ENCODE results near the gene UBE2E1. TPM values are rescaled to one million over a fixed set of nuclear protein-coding genes. Genes with fewer than 3 reads are reported as not detected.

Gene UBE2E1
- total RNA-seq, 2 donors from 2014 or later = 41.2 to 53.3 TPM

GRCh38 chr3:23861689-23862088 is 55.9 kb downstream of the UBE2E1 start:
- Histone ChIP-seq H3K4me1 (ENCODE audit: control insufficient read depth in 1 of 2, low read depth in 2 of 2) (peaks cover 25 to 45% of the 10 kb centered on the region in 2 donors), H3K4me3 (no peak overlapping the region), H3K36me3 (no peaks in the 10 kb centered on the region), H3K9me3 (no peaks in the 10 kb centered on the region), H3K27ac (no peak overlapping the region), H3K27me3 (replicated peaks; ENCODE audit: insufficient read depth) (no peaks in the 10 kb centered on the region)
- no peak for TF ChIP-seq CTCF (IDR thresholded peaks at IDR 0.05)
- ATAC-seq (ENCODE audit: insufficient number of reproducible peaks, low FRiP score, low read depth) (no peak), DNase-seq (ENCODE audit: low spot score) (no peak)

GRCh38 chr3:23863060-23863459 is 57.3 kb downstream of the UBE2E1 start:
- Histone ChIP-seq H3K4me3 (no peak overlapping the region), H3K36me3 (no peaks in the 10 kb centered on the region), H3K9me3 (no peaks in the 10 kb centered on the region), H3K27me3 (replicated peaks; ENCODE audit: insufficient read depth) (no peaks in the 10 kb centered on the region), H3K27ac (no peak overlapping the region), H3K4me1 (ENCODE audit: control insufficient read depth in 1 of 2, low read depth in 2 of 2) (peaks cover 24 to 32% of the 10 kb centered on the region in 2 donors)
- no peak for TF ChIP-seq CTCF (IDR thresholded peaks at IDR 0.05)
- ATAC-seq (ENCODE audit: insufficient number of reproducible peaks, low FRiP score, low read depth) = no peak
- DNase-seq (ENCODE audit: low spot score) = no peak

- Histone ChIP-seq H3K27ac (no peak overlapping the region), H3K9me3 (no peaks in the 10 kb centered on the region), H3K27me3 (replicated peaks; ENCODE audit: insufficient read depth) (no peaks in the 10 kb centered on the region), H3K36me3 (no peaks in the 10 kb centered on the region), H3K4me3 (no peak overlapping the region), H3K4me1 (ENCODE audit: control insufficient read depth in 1 of 2, low read depth in 2 of 2) (peaks cover 15 to 20% of the 10 kb centered on the region in 2 donors)
- no peak for DNase-seq (ENCODE audit: low spot score)
- no peak for TF ChIP-seq CTCF (IDR thresholded peaks at IDR 0.05)
- ATAC-seq (ENCODE audit: insufficient number of reproducible peaks, low FRiP score, low read depth) = no peak
These were observed 59.2 kb downstream of the UBE2E1 start for GRCh38 chr3:23864931-23865330.

- Histone ChIP-seq H3K27ac (no peak overlapping the region), H3K4me1 (ENCODE audit: control insufficient read depth in 1 of 2, low read depth in 2 of 2) (peaks cover 15 to 20% of the 10 kb centered on the region in 2 donors), H3K9me3 (no peaks in the 10 kb centered on the region), H3K4me3 (no peak overlapping the region), H3K36me3 (no peaks in the 10 kb centered on the region), H3K27me3 (replicated peaks; ENCODE audit: insufficient read depth) (no peaks in the 10 kb centered on the region)
- no peak for DNase-seq (ENCODE audit: low spot score)
- no peak for TF ChIP-seq CTCF (IDR thresholded peaks at IDR 0.05)
- ATAC-seq (ENCODE audit: insufficient number of reproducible peaks, low FRiP score, low read depth) = no peak
These were observed 60.0 kb downstream of the UBE2E1 start for GRCh38 chr3:23865595-23866396.

- peaks cover 15 to 20% of the 10 kb centered on the region in 2 donors for H3K4me1 ChIP-seq (ENCODE audit: control insufficient read depth in 1 of 2, low read depth in 2 of 2)
- ATAC-seq (ENCODE audit: insufficient number of reproducible peaks, low FRiP score, low read depth) (no peak), DNase-seq (ENCODE audit: low spot score) (no peak)
- TF ChIP-seq CTCF (IDR thresholded peaks at IDR 0.05) = no peak
- no peaks in the 10 kb centered on the region for H3K36me3 ChIP-seq
- no peaks in the 10 kb centered on the region for H3K9me3 ChIP-seq
- no peak overlapping the region for H3K27ac ChIP-seq
- no peaks in the 10 kb centered on the region for H3K27me3 ChIP-seq (replicated peaks; ENCODE audit: insufficient read depth)
- H3K4me3 ChIP-seq = no peak overlapping the region
These were observed 61.6 kb downstream of the UBE2E1 start for GRCh38 chr3:23867400-23867799.
